ENCODE measurements around the gene DAD1. TPM values are rescaled to one million over a fixed set of nuclear protein-coding genes. Genes with fewer than 3 reads are reported as not detected.

The DAD1 gene
- polyA plus RNA-seq, 1 donor (not counting 4 experiments of a cell fraction or from before 2014, with no cell fraction given): 351 TPM

DNA sequence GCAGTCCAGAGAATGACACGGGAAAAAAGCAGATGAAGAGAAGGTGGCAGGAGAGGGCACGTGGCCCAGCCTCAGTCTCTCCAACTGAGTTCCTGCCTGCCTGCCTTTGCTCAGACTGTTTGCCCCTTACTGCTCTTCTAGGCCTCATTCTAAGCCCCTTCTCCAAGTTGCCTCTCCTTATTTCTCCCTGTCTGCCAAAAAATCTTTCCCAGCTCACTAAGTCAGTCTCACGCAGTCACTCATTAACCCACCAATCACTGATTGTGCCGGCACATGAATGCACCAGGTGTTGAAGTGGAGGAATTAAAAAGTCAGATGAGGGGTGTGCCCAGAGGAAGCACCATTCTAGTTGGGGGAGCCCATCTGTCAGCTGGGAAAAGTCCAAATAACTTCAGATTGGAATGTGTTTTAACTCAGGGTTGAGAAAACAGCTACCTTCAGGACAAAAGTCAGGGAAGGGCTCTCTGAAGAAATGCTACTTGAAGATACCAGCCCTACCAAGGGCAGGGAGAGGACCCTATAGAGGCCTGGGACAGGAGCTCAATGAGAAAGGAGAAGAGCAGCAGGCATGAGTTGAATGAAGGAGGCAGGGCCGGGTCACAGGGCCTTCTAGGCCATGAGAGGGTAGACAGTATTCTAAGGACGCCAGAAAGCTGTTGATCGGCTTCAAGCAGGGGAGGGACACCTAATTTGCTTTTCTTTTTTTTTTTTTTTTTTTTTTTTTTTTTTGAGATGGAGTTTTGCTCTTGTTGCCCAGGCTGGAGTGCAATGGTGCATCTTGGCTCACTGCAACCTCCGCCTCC lies 40.9 kb downstream of the DAD1 start:
- no peak for FAIRE-seq
- dilution Hi-C loops (cut with MboI; ENCODE audit: extremely low pct_ligation_motif_present, low sequenced_read_pairs): no loop called here

GRCh38 chr14:22547313-22547947 lies 41.6 kb downstream of the DAD1 start:
- dilution Hi-C loops (cut with MboI; ENCODE audit: extremely low pct_ligation_motif_present, low sequenced_read_pairs): no loop called here
- H3K9me3 ChIP-seq (ENCODE audit: control insufficient read depth, low read depth, low read length): no peaks in the 10 kb centered on the region
- H3K4me1 ChIP-seq (ENCODE audit: control insufficient read depth, extremely low read depth, insufficient read depth, low read length): peaks cover 12% of the 10 kb centered on the region

More for the DNA sequence above, 40.9 kb downstream of the DAD1 start:
- Histone ChIP-seq H3K9ac (ENCODE audit: control insufficient read depth, extremely low read depth, insufficient read depth, low read length) (no peak overlapping the region), H3K36me3 (ENCODE audit: control insufficient read depth in 2 of 2, extremely low read depth in 1 of 2, insufficient read depth in 2 of 2, low read length in 2 of 2) (no peaks in the 10 kb centered on the region), H3K27ac (ENCODE audit: control insufficient read depth, insufficient read depth, low read length) (no peak overlapping the region), H3K79me2 (ENCODE audit: control insufficient read depth, insufficient read depth, low read length) (no peaks in the 10 kb centered on the region), H3K4me2 (ENCODE audit: control insufficient read depth, extremely low read depth, insufficient read depth, low read depth, low read length) (no peak overlapping the region), H3K4me3 (ENCODE audit: control insufficient read depth in 2 of 3, extremely low read depth in 1 of 3, insufficient read depth in 2 of 3, low read depth in 1 of 3, low read length in 3 of 3) (no peak overlapping the region), H3K4me1 (ENCODE audit: control insufficient read depth, extremely low read depth, insufficient read depth, low read length) (peaks cover 10% of the 10 kb centered on the region), H4K20me1 (ENCODE audit: control insufficient read depth, extremely low read depth, insufficient read depth, low read length) (no peaks in the 10 kb centered on the region), H3K27me3 (ENCODE audit: control insufficient read depth, extremely low read depth, insufficient read depth, low read length) (no peaks in the 10 kb centered on the region), H2AFZ (ENCODE audit: control insufficient read depth, low read length) (no peak overlapping the region), H3K9me1 (ENCODE audit: control insufficient read depth, extremely low read depth, insufficient read depth, low read length) (no peaks in the 10 kb centered on the region), H3K9me3 (ENCODE audit: control insufficient read depth, low read depth, low read length) (no peaks in the 10 kb centered on the region)
- TF ChIP-seq EZH2 (IDR thresholded peaks at IDR 0.05; ENCODE audit: low read length): no peak
- TF ChIP-seq CTCF (optimal IDR thresholded peaks at IDR 0.05 in 1 of 3, IDR thresholded peaks at IDR 0.05 in 1 of 3, conservative IDR thresholded peaks at IDR 0.05 in 1 of 3; ENCODE audit: extremely low read depth in 1 of 3, insufficient read depth in 2 of 3, low read length in 3 of 3): no peak
- no peak for DNase-seq (ENCODE audit: low read depth, low spot score)

More at GRCh38 chr14:22547313-22547947, 41.6 kb downstream of the DAD1 start:
- no peak for DNase-seq (ENCODE audit: low read depth, low spot score)
- Histone ChIP-seq H3K36me3 (ENCODE audit: control insufficient read depth in 2 of 2, extremely low read depth in 1 of 2, insufficient read depth in 2 of 2, low read length in 2 of 2) (no peaks in the 10 kb centered on the region), H3K4me2 (ENCODE audit: control insufficient read depth, extremely low read depth, insufficient read depth, low read depth, low read length) (no peak overlapping the region), H3K9ac (ENCODE audit: control insufficient read depth, extremely low read depth, insufficient read depth, low read length) (no peak overlapping the region), H4K20me1 (ENCODE audit: control insufficient read depth, extremely low read depth, insufficient read depth, low read length) (no peaks in the 10 kb centered on the region), H2AFZ (ENCODE audit: control insufficient read depth, low read length) (no peak overlapping the region), H3K27ac (ENCODE audit: control insufficient read depth, insufficient read depth, low read length) (no peak overlapping the region), H3K4me3 (ENCODE audit: control insufficient read depth in 2 of 3, extremely low read depth in 1 of 3, insufficient read depth in 2 of 3, low read depth in 1 of 3, low read length in 3 of 3) (no peak overlapping the region), H3K79me2 (ENCODE audit: control insufficient read depth, insufficient read depth, low read length) (no peaks in the 10 kb centered on the region), H3K27me3 (ENCODE audit: control insufficient read depth, extremely low read depth, insufficient read depth, low read length) (no peaks in the 10 kb centered on the region), H3K9me1 (ENCODE audit: control insufficient read depth, extremely low read depth, insufficient read depth, low read length) (no peaks in the 10 kb centered on the region)
- TF ChIP-seq CTCF (optimal IDR thresholded peaks at IDR 0.05 in 1 of 3, IDR thresholded peaks at IDR 0.05 in 1 of 3, conservative IDR thresholded peaks at IDR 0.05 in 1 of 3; ENCODE audit: extremely low read depth in 1 of 3, insufficient read depth in 2 of 3, low read length in 3 of 3): no peak
- no peak for TF ChIP-seq EZH2 (IDR thresholded peaks at IDR 0.05; ENCODE audit: low read length)
- no peak for FAIRE-seq

All from keratinocyte (primary cell).